HEK293 (cell line): Measurements from ENCODE around the gene ARID1A.

Experiments used
- CTCF ChIA-PET: fragments of 350-600 bp; formaldehyde crosslinking; extraction: SDS; loops from one replicate; lab custom pipeline; 2021; ENCODE audit warnings: antibody characterized with exemption; lab: Yijun Ruan, JAX
- POLR2A ChIA-PET: fragments of 300-600 bp; formaldehyde crosslinking; extraction: SDS; loops from one replicate; lab custom pipeline; 2020; ENCODE audit warnings: antibody characterized with exemption, inconsistent platforms; lab: Yijun Ruan, JAX
- H3K27ac ChIP-seq: fragments of 200-500 bp; sonication (Bioruptor generic); 2 replicates; pipeline ENCODE4 v1.5.1; 2014; ENCODE audit warnings: low read depth, low read length, control low read depth, inconsistent platforms; ENCODE audit errors: extremely low read depth
- H3K36me3 ChIP-seq, 2 experiments: fragments of 200-500 bp in 1 of 2; sonication (Bioruptor generic) in 1 of 2; 1 replicate in 1 of 2; 2 replicates in 1 of 2; pipeline ENCODE4 v1.5.1; 2014 to 2017; ENCODE audit warnings: inconsistent platforms in 2 of 2, low read length in 2 of 2; ENCODE audit not compliant: control insufficient read depth in 2 of 2, insufficient read depth in 1 of 2
- H3K4me1 ChIP-seq: fragments of 200-500 bp; sonication (Bioruptor generic); 2 replicates; pipeline ENCODE4 v1.5.1; 2014; ENCODE audit warnings: mild to moderate bottlenecking, low read length, inconsistent platforms; ENCODE audit not compliant: control insufficient read depth, insufficient read depth
- H3K4me3 ChIP-seq: 2 replicates; pipeline ENCODE4 v1.5.1; 2011; ENCODE audit warnings: low read depth, mild to moderate bottlenecking, control low read depth, low read length, moderate library complexity
- H3K9me3 ChIP-seq: fragments of 200-500 bp; sonication (Bioruptor generic); 2 replicates; pipeline ENCODE4 v1.5.1; 2014; ENCODE audit warnings: low read depth, low read length, inconsistent platforms; ENCODE audit not compliant: control insufficient read depth, insufficient read depth
- EGR2 ChIP-seq: fragments of 450-650 bp; formaldehyde crosslinking; IDR thresholded peaks from 2 replicates; pipeline ENCODE4 v1.5.1; 2016; ENCODE audit warnings: low read depth, missing biosample characterization, missing genetic modification characterization
- MZF1 ChIP-seq: fragments of 450-650 bp; formaldehyde crosslinking; IDR thresholded peaks from 2 replicates; pipeline ENCODE4 v1.5.1; 2017; ENCODE audit warnings: missing biosample characterization, missing genetic modification characterization, borderline replicate concordance
- PRDM1 ChIP-seq: fragments of 450-650 bp; formaldehyde crosslinking; IDR thresholded peaks from 2 replicates; pipeline ENCODE4; 2016; ENCODE audit warnings: missing biosample characterization, missing genetic modification characterization
- SCRT2 ChIP-seq: fragments of 450-650 bp; formaldehyde crosslinking; IDR thresholded peaks from 2 replicates; pipeline ENCODE4 v1.5.1; 2016; ENCODE audit warnings: missing biosample characterization, missing genetic modification characterization
- ZFHX2 ChIP-seq: fragments of 450-650 bp; formaldehyde crosslinking; conservative IDR thresholded peaks from 2 replicates; pipeline ENCODE4 v1.5.1; 2016; ENCODE audit warnings: missing biosample characterization, missing genetic modification characterization
- ZNF10 ChIP-seq: fragments of 450-650 bp; formaldehyde crosslinking; IDR thresholded peaks from 2 replicates; pipeline ENCODE4 v1.5.1; 2017; ENCODE audit warnings: missing biosample characterization, missing genetic modification characterization
- ZNF175 ChIP-seq: fragments of 450-650 bp; formaldehyde crosslinking; IDR thresholded peaks from 2 replicates; pipeline ENCODE4 v1.5.1; 2016; ENCODE audit warnings: missing biosample characterization, missing genetic modification characterization
- ZNF341 ChIP-seq: fragments of 450-650 bp; formaldehyde crosslinking; IDR thresholded peaks from 2 replicates; pipeline ENCODE4; 2016; ENCODE audit warnings: low read depth, missing biosample characterization, missing genetic modification characterization
- ZNF510 ChIP-seq: fragments of 450-650 bp; formaldehyde crosslinking; IDR thresholded peaks from 2 replicates; pipeline ENCODE4 v1.5.1; 2018; ENCODE audit warnings: mild to moderate bottlenecking, missing genetic modification characterization, missing biosample characterization; ENCODE audit not compliant: insufficient replicate concordance
- ZNF555 ChIP-seq: fragments of 450-650 bp; formaldehyde crosslinking; conservative IDR thresholded peaks from 2 replicates; pipeline ENCODE4 v1.5.1; 2017; ENCODE audit warnings: missing biosample characterization, mild to moderate bottlenecking, missing genetic modification characterization, inconsistent platforms
- ZNF645 ChIP-seq: fragments of 450-650 bp; formaldehyde crosslinking; IDR thresholded peaks from 2 replicates; pipeline ENCODE4; 2016; ENCODE audit warnings: missing biosample characterization, missing genetic modification characterization
- ZNF704 ChIP-seq: fragments of 450-650 bp; formaldehyde crosslinking; IDR thresholded peaks from 2 replicates; pipeline ENCODE4 v1.5.1; 2016; ENCODE audit warnings: missing biosample characterization, missing genetic modification characterization
- TF ChIP-seq, protein P1 (sequence below): fragments of 450-650 bp; formaldehyde crosslinking; IDR thresholded peaks from 2 replicates; pipeline ENCODE4 v1.5.1; 2017; ENCODE audit warnings: missing biosample characterization, missing genetic modification characterization
- TF ChIP-seq, protein P2 (sequence below): fragments of 450-650 bp; formaldehyde crosslinking; conservative IDR thresholded peaks from 2 replicates; pipeline ENCODE4 v1.5.1; 2016; ENCODE audit warnings: low read depth, missing biosample characterization, missing genetic modification characterization

ARID1A gene

DNA sequence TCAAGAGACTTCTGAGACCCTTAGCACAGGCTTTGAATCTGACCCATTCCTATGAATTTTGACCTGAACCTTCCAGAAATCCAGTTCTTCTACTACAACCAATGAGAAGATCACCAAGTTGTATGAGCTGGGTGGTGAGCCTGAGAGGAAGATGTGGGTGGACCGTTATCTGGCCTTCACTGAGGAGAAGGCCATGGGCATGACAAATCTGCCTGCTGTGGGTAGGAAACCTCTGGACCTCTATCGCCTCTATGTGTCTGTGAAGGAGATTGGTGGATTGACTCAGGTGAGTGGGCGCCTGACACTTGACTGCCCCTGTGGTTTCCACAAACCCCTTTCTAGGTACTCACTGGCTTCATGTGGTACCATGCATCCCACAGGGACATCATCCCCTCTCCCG lies 71.9 kb downstream of the ARID1A start:
- H3K27ac ChIP-seq = no peak overlapping the region
- no peaks in the 10 kb centered on the region for H3K4me1 ChIP-seq
- TF ChIP-seq ZFHX2 (tag by site-specific recombination) (peak; percentile 55; the same call in 1 of the 2 replicates), ZNF704 (tag by site-specific recombination) (no peak), EGR2 (peak; percentile 63)
- no peaks in the 10 kb centered on the region for H3K9me3 ChIP-seq
- ChIA-PET CTCF (interaction anchor here (0.6 to 1.2 kb wide), 2 partner anchors 26 to 165 kb away, joined by 3 to 4 read pairs; no protein-coding TSS in a partner anchor), POLR2A (no interaction called here)
- H3K36me3 ChIP-seq = peaks cover 32 to 98% of the 10 kb centered on the region in 2 experiments
- H3K4me3 ChIP-seq = no peak overlapping the region

DNA sequence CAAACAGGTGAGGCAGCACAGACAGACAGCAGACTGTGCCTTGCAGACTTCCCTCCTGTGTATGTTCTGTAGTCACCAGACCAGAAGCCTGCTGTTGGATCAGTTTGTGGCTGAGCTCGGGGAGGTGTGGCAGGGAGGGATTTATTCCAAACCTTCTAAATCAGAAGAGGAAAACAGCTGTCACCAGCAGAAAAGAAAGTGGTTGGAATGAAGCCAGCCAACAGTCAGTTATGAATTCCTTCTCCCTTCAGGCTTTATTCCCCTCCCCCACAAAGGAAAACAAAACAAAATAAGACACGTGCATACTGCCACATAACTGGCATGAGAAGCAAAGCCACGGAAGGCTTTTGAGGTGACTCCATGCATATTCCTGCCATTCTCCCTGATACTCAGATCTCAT lies 72.9 kb downstream of the ARID1A start:
- Histone ChIP-seq H3K4me3 (no peak overlapping the region), H3K9me3 (no peaks in the 10 kb centered on the region), H3K4me1 (no peaks in the 10 kb centered on the region), H3K36me3 (peaks cover 26 to 99% of the 10 kb centered on the region in 2 experiments), H3K27ac (no peak overlapping the region)
- ChIA-PET POLR2A (interaction anchor here (1.1 kb wide), 1 partner anchor 70 kb away, joined by 3 read pairs; no protein-coding TSS in a partner anchor), CTCF (interaction anchor here (0.8 to 1.0 kb wide), 2 partner anchors 13 to 70 kb away, joined by 3 read pairs; no protein-coding TSS in a partner anchor)
- TF ChIP-seq ZNF10 (tag by site-specific recombination) = no peak
- no peak for TF ChIP-seq ZNF175 (tag by site-specific recombination)
- 0 out of 2 replicates have a peak, but pooled peaks have one; percentile 32 for TF ChIP-seq PRDM1
- no peak for TF ChIP-seq ZNF645 (tag by site-specific recombination)
- TF ChIP-seq ZNF510 (tag by site-specific recombination) = no peak
- TF ChIP-seq, protein P1, sequence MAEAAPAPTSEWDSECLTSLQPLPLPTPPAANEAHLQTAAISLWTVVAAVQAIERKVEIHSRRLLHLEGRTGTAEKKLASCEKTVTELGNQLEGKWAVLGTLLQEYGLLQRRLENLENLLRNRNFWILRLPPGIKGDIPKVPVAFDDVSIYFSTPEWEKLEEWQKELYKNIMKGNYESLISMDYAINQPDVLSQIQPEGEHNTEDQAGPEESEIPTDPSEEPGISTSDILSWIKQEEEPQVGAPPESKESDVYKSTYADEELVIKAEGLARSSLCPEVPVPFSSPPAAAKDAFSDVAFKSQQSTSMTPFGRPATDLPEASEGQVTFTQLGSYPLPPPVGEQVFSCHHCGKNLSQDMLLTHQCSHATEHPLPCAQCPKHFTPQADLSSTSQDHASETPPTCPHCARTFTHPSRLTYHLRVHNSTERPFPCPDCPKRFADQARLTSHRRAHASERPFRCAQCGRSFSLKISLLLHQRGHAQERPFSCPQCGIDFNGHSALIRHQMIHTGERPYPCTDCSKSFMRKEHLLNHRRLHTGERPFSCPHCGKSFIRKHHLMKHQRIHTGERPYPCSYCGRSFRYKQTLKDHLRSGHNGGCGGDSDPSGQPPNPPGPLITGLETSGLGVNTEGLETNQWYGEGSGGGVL (tag by site-specific recombination) = no peak
- TF ChIP-seq, protein P2, sequence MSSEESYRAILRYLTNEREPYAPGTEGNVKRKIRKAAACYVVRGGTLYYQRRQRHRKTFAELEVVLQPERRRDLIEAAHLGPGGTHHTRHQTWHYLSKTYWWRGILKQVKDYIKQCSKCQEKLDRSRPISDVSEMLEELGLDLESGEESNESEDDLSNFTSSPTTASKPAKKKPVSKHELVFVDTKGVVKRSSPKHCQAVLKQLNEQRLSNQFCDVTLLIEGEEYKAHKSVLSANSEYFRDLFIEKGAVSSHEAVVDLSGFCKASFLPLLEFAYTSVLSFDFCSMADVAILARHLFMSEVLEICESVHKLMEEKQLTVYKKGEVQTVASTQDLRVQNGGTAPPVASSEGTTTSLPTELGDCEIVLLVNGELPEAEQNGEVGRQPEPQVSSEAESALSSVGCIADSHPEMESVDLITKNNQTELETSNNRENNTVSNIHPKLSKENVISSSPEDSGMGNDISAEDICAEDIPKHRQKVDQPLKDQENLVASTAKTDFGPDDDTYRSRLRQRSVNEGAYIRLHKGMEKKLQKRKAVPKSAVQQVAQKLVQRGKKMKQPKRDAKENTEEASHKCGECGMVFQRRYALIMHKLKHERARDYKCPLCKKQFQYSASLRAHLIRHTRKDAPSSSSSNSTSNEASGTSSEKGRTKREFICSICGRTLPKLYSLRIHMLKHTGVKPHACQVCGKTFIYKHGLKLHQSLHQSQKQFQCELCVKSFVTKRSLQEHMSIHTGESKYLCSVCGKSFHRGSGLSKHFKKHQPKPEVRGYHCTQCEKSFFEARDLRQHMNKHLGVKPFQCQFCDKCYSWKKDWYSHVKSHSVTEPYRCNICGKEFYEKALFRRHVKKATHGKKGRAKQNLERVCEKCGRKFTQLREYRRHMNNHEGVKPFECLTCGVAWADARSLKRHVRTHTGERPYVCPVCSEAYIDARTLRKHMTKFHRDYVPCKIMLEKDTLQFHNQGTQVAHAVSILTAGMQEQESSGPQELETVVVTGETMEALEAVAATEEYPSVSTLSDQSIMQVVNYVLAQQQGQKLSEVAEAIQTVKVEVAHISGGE (tag by site-specific recombination) = peak; percentile 34; the same call in 1 of the 2 replicates
- no peak for TF ChIP-seq MZF1 (tag by site-specific recombination)
- no peak for TF ChIP-seq SCRT2 (tag by site-specific recombination)
- TF ChIP-seq ZNF341 = no peak
- TF ChIP-seq ZNF555 (tag by site-specific recombination) = no peak
